HL-60 (cell line): Measurements from ENCODE around the gene NXNL2.

Experiments
- GABPA ChIP-seq: IDR thresholded peaks from 2 replicates; pipeline ENCODE4 v1.6.1; 2012; ENCODE audit warnings: low read depth
- REST ChIP-seq: IDR thresholded peaks from 2 replicates; pipeline ENCODE4 v1.6.1; 2012; ENCODE audit warnings: low read depth; ENCODE audit not compliant: insufficient replicate concordance
- TF ChIP-seq, protein P1 (sequence below): IDR thresholded peaks from one replicate; pipeline ENCODE4 v1.5.1; 2011; ENCODE audit warnings: low read length, control low read depth, inconsistent platforms; ENCODE audit not compliant: insufficient read depth

- TF ChIP-seq, protein P1, sequence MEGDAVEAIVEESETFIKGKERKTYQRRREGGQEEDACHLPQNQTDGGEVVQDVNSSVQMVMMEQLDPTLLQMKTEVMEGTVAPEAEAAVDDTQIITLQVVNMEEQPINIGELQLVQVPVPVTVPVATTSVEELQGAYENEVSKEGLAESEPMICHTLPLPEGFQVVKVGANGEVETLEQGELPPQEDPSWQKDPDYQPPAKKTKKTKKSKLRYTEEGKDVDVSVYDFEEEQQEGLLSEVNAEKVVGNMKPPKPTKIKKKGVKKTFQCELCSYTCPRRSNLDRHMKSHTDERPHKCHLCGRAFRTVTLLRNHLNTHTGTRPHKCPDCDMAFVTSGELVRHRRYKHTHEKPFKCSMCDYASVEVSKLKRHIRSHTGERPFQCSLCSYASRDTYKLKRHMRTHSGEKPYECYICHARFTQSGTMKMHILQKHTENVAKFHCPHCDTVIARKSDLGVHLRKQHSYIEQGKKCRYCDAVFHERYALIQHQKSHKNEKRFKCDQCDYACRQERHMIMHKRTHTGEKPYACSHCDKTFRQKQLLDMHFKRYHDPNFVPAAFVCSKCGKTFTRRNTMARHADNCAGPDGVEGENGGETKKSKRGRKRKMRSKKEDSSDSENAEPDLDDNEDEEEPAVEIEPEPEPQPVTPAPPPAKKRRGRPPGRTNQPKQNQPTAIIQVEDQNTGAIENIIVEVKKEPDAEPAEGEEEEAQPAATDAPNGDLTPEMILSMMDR: no peak
- no peak for TF ChIP-seq REST
- no peak for TF ChIP-seq GABPA
These were observed 11.9 kb upstream of the NXNL2 start for GRCh38 chr9:88523056-88523455.
